ENCODE measurements around the gene ANTKMT.
A peak's percentile ranks its signal among the peaks of the same experiment; 100 is the strongest.

ANTKMT gene

DNA sequence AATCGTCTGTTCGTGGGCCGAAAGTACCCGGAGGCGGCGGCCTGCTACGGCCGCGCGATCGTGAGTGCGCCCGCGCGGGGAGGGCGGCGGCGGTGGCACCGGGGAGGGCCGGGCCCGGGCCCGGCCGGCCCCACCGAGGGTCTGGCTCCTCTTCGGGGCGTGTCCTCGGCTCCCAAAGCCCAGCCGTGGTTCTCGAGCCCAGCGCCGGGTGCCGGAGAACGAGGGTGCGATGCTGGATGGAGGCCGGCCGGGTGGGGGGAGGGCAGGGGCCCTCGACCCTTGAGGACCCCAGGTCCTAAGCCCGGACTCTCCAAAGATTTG, 40.4 kb upstream of the ANTKMT start:
- peak overlapping the region; percentile 95 for H2AFZ ChIP-seq (ENCODE audit: low read length)
- H3K27ac ChIP-seq (replicated peaks; ENCODE audit: low read length): peak overlapping the region; percentile 93
- peaks cover 0 to 2% of the 10 kb centered on the region in 2 donors for H3K9me3 ChIP-seq (replicated peaks in 1 of 2; ENCODE audit: control insufficient read depth in 2 of 2, insufficient read depth in 1 of 2, low read depth in 1 of 2, low read length in 2 of 2)
- H3K9ac ChIP-seq (ENCODE audit: low read depth, low read length, poor library complexity): peak overlapping the region; percentile 94
- H3K36me3 ChIP-seq (replicated peaks in 1 of 2; ENCODE audit: control insufficient read depth in 2 of 2, insufficient read depth in 2 of 2, low read length in 2 of 2): peaks cover 29 to 41% of the 10 kb centered on the region in 2 donors
- peaks cover 0 to 6% (median 0%) of the 10 kb centered on the region in 3 experiments for H3K27me3 ChIP-seq (ENCODE audit: control insufficient read depth in 3 of 3, insufficient read depth in 3 of 3, low read depth in 1 of 3, low read length in 3 of 3)
- H3K18ac ChIP-seq (ENCODE audit: low read length): peak overlapping the region; percentile 99
- H3K4me3 ChIP-seq (ENCODE audit: low read length in 2 of 2): peak overlapping the region; percentile 87 to 98
- peaks cover 31% of the 10 kb centered on the region for H3K79me1 ChIP-seq (ENCODE audit: low read depth, low read length)
- H2BK120ac ChIP-seq (ENCODE audit: low read depth, low read length): no peak overlapping the region
- H2BK5ac ChIP-seq (ENCODE audit: low read length): peak overlapping the region; percentile 82
- peak overlapping the region; percentile 61 for H3K14ac ChIP-seq (ENCODE audit: low read length)
- peak overlapping the region; percentile 96 for H3K4me2 ChIP-seq (ENCODE audit: insufficient read depth, low read length, poor library complexity, severe bottlenecking)
- no peak overlapping the region for H4K91ac ChIP-seq (ENCODE audit: low read depth, low read length, poor library complexity)
- H3K4me1 ChIP-seq (ENCODE audit: control insufficient read depth in 2 of 2, insufficient read depth in 1 of 2, low read depth in 1 of 2, low read length in 2 of 2): peaks cover 7 to 21% of the 10 kb centered on the region in 2 donors
- no peak for DNase-seq (ENCODE audit: low spot score)
- no peak overlapping the region for H2BK15ac ChIP-seq (ENCODE audit: low read length)
- no peak overlapping the region for H2BK12ac ChIP-seq (ENCODE audit: low read length)
- peak overlapping the region; percentile 98 for H3K23ac ChIP-seq (ENCODE audit: low read depth, low read length, poor library complexity)
- peak overlapping the region; percentile 86 for H2AK5ac ChIP-seq (ENCODE audit: low read depth, low read length)
- no peak overlapping the region for H4K8ac ChIP-seq (ENCODE audit: low read depth, low read length)
- no peak overlapping the region for H3K4ac ChIP-seq (ENCODE audit: low read length)
- WGBS, 2 donors (ENCODE audit: extremely low coverage in 2 of 2, insufficient read length in 2 of 2, insufficient replicate concordance in 1 of 2): no CpG with 5 or more reads among the region's 38 CpGs

DNA sequence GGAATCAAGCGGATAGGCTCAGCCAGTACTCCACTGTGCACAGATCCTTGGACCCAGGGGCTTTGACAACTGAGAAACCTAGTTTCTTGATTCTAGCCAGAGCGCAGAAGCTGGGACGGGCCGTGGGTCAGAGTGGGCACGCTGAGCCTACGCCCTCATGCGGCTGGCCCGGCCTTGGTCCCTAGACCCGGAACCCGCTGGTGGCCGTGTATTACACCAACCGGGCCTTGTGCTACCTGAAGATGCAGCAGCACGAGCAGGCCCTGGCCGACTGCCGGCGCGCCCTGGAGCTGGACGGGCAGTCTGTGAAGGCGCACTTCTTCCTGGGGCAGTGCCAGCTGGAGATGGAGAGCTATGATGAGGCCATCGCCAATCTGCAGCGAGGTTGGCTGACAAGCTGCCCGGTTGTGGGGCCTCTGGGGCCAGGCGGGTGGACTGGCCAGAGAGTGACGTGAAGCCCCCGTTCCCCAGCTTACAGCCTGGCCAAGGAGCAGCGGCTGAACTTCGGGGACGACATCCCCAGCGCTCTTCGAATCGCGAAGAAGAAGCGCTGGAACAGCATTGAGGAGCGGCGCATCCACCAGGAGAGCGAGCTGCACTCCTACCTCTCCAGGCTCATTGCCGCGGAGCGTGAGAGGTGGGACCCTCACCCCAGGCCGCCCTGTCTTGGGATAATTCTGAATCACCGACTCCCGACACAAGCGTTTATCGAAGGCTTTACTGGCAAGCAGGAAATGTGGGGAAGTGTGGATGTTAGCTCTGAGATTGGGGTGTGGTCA, 39.8 kb upstream of the ANTKMT start:
- Histone ChIP-seq H3K9me3 (replicated peaks in 1 of 2; ENCODE audit: control insufficient read depth in 2 of 2, insufficient read depth in 1 of 2, low read depth in 1 of 2, low read length in 2 of 2) (peaks cover 0 to 2% of the 10 kb centered on the region in 2 donors), H3K36me3 (replicated peaks in 1 of 2; ENCODE audit: control insufficient read depth in 2 of 2, insufficient read depth in 2 of 2, low read length in 2 of 2) (peaks cover 30 to 46% of the 10 kb centered on the region in 2 donors), H2AK5ac (ENCODE audit: low read depth, low read length) (peak overlapping the region; percentile 86), H3K18ac (ENCODE audit: low read length) (no peak overlapping the region), H3K4me1 (ENCODE audit: control insufficient read depth in 2 of 2, insufficient read depth in 1 of 2, low read depth in 1 of 2, low read length in 2 of 2) (peaks cover 7 to 21% of the 10 kb centered on the region in 2 donors), H3K14ac (ENCODE audit: low read length) (peak overlapping the region; percentile 61), H3K4ac (ENCODE audit: low read length) (no peak overlapping the region), H3K9ac (ENCODE audit: low read depth, low read length, poor library complexity) (peak overlapping the region; percentile 90), H2BK12ac (ENCODE audit: low read length) (no peak overlapping the region), H3K27me3 (ENCODE audit: control insufficient read depth in 3 of 3, insufficient read depth in 3 of 3, low read depth in 1 of 3, low read length in 3 of 3) (peaks cover 0 to 2% (median 0%) of the 10 kb centered on the region in 3 experiments), H3K27ac (replicated peaks; ENCODE audit: low read length) (no peak overlapping the region), H3K23ac (ENCODE audit: low read depth, low read length, poor library complexity) (peak overlapping the region; percentile 68), H2BK5ac (ENCODE audit: low read length) (peak overlapping the region; percentile 35), H4K8ac (ENCODE audit: low read depth, low read length) (peak overlapping the region; percentile 52), H3K79me1 (ENCODE audit: low read depth, low read length) (peaks cover 31% of the 10 kb centered on the region), H4K91ac (ENCODE audit: low read depth, low read length, poor library complexity) (no peak overlapping the region), H3K4me3 (ENCODE audit: low read length in 2 of 2) (peak overlapping the region; percentile 87 to 98), H3K4me2 (ENCODE audit: insufficient read depth, low read length, poor library complexity, severe bottlenecking) (peak overlapping the region; percentile 96), H2BK120ac (ENCODE audit: low read depth, low read length) (no peak overlapping the region), H2BK15ac (ENCODE audit: low read length) (no peak overlapping the region), H2AFZ (ENCODE audit: low read length) (no peak overlapping the region)
- no CpG with 5 or more reads among the region's 44 CpGs for WGBS, 2 donors (ENCODE audit: extremely low coverage in 2 of 2, insufficient read length in 2 of 2, insufficient replicate concordance in 1 of 2)
- no peak for DNase-seq (ENCODE audit: low spot score)

GRCh38 chr16:681746-682427, 39.1 kb upstream of the ANTKMT start:
- no peak overlapping the region for H2AFZ ChIP-seq (ENCODE audit: low read length)
- peaks cover 31% of the 10 kb centered on the region for H3K79me1 ChIP-seq (ENCODE audit: low read depth, low read length)
- no peak overlapping the region for H4K91ac ChIP-seq (ENCODE audit: low read depth, low read length, poor library complexity)
- no peak overlapping the region for H3K27ac ChIP-seq (replicated peaks; ENCODE audit: low read length)
- no peak overlapping the region for H2BK5ac ChIP-seq (ENCODE audit: low read length)
- no peak overlapping the region for H3K18ac ChIP-seq (ENCODE audit: low read length)
- no peak overlapping the region for H3K9ac ChIP-seq (ENCODE audit: low read depth, low read length, poor library complexity)
- H2AK5ac ChIP-seq (ENCODE audit: low read depth, low read length): no peak overlapping the region
- no peak overlapping the region for H2BK15ac ChIP-seq (ENCODE audit: low read length)
- H3K27me3 ChIP-seq (ENCODE audit: control insufficient read depth in 3 of 3, insufficient read depth in 3 of 3, low read depth in 1 of 3, low read length in 3 of 3): no peaks in the 10 kb centered on the region
- no peak overlapping the region for H3K4me2 ChIP-seq (ENCODE audit: insufficient read depth, low read length, poor library complexity, severe bottlenecking)
- WGBS, 2 donors (ENCODE audit: extremely low coverage in 2 of 2, insufficient read length in 2 of 2, insufficient replicate concordance in 1 of 2): no CpG with 5 or more reads among the region's 28 CpGs
- peaks cover 0 to 2% of the 10 kb centered on the region in 2 donors for H3K9me3 ChIP-seq (replicated peaks in 1 of 2; ENCODE audit: control insufficient read depth in 2 of 2, insufficient read depth in 1 of 2, low read depth in 1 of 2, low read length in 2 of 2)
- H3K4me1 ChIP-seq (ENCODE audit: control insufficient read depth in 2 of 2, insufficient read depth in 1 of 2, low read depth in 1 of 2, low read length in 2 of 2): peaks cover 7 to 21% of the 10 kb centered on the region in 2 donors
- H3K4me3 ChIP-seq (ENCODE audit: low read length in 2 of 2): peak overlapping the region; percentile 8 to 87
- H2BK120ac ChIP-seq (ENCODE audit: low read depth, low read length): no peak overlapping the region
- H3K14ac ChIP-seq (ENCODE audit: low read length): no peak overlapping the region
- peak overlapping the region; percentile 0 for H4K8ac ChIP-seq (ENCODE audit: low read depth, low read length)
- no peak overlapping the region for H3K4ac ChIP-seq (ENCODE audit: low read length)
- peak overlapping the region; percentile 99 for H3K23ac ChIP-seq (ENCODE audit: low read depth, low read length, poor library complexity)
- no peak overlapping the region for H2BK12ac ChIP-seq (ENCODE audit: low read length)
- no peak for DNase-seq (ENCODE audit: low spot score)
- H3K36me3 ChIP-seq (replicated peaks in 1 of 2; ENCODE audit: control insufficient read depth in 2 of 2, insufficient read depth in 2 of 2, low read length in 2 of 2): peaks cover 35 to 54% of the 10 kb centered on the region in 2 donors
